GM23338 (cell line): ENCODE data around the gene PBX3. TPM values are rescaled to one million over a fixed set of nuclear protein-coding genes. Genes with fewer than 3 reads are reported as not detected.

Experiments used
- ATAC-seq: fragments of 200-7000 bp; cut with Tn5 transposase; 3 replicates; pipeline ENCODE4 v1.9.1; 2020
- DNase-seq: peaks from one replicate; pipeline ENCODE4 v3.0.0-alpha.2; 2015; ENCODE audit warnings: low spot score
- H2AFZ ChIP-seq: fragments of 200-600 bp; sonication (generic); 2 replicates; pipeline ENCODE4 v1.8.0; 2016; ENCODE audit warnings: antibody characterized with exemption, mild to moderate bottlenecking, moderate library complexity
- H3F3A ChIP-seq: fragments of 200-600 bp; sonication (generic); replicated peaks from 2 replicates; pipeline ENCODE4 v1.8.0; 2017; ENCODE audit warnings: antibody characterized with exemption, mixed run types, low read depth
- H3K27ac ChIP-seq: fragments of 200-600 bp; sonication (generic); 2 replicates; pipeline ENCODE4 v1.6.1; 2016; ENCODE audit warnings: low read depth
- H3K27me3 ChIP-seq: fragments of 200-600 bp; sonication (generic); 2 replicates; pipeline ENCODE4 v1.8.0; 2016; ENCODE audit warnings: mild to moderate bottlenecking, mixed run types, moderate library complexity; ENCODE audit not compliant: insufficient read depth
- H3K36me3 ChIP-seq: fragments of 200-600 bp; sonication (generic); 2 replicates; pipeline ENCODE4 v1.8.0; 2016; ENCODE audit warnings: mild to moderate bottlenecking; ENCODE audit not compliant: insufficient read depth
- H3K4me1 ChIP-seq: fragments of 200-600 bp; sonication (generic); 2 replicates; pipeline ENCODE4 v1.8.0; 2016; ENCODE audit warnings: mild to moderate bottlenecking, moderate library complexity; ENCODE audit not compliant: insufficient read depth
- H3K4me2 ChIP-seq: fragments of 200-600 bp; sonication (generic); 2 replicates; pipeline ENCODE4 v1.7.1; 2017; ENCODE audit warnings: mixed run types
- H3K4me3 ChIP-seq: fragments of 200-600 bp; sonication (generic); 2 replicates; pipeline ENCODE4 v1.6.1; 2016; ENCODE audit warnings: mixed run types
- H3K79me2 ChIP-seq: fragments of 200-600 bp; sonication (generic); replicated peaks from 2 replicates; pipeline ENCODE4 v1.8.0; 2017; ENCODE audit warnings: mild to moderate bottlenecking; ENCODE audit not compliant: insufficient read depth
- H3K9me2 ChIP-seq: fragments of 200-600 bp; sonication (generic); 2 replicates; pipeline ENCODE4 v1.8.0; 2017; ENCODE audit not compliant: insufficient read depth
- H4K20me1 ChIP-seq: fragments of 200-600 bp; sonication (generic); replicated peaks from 2 replicates; pipeline ENCODE4 v1.8.0; 2017; ENCODE audit warnings: mild to moderate bottlenecking; ENCODE audit not compliant: insufficient read depth
- H3K27ac Mint-ChIP-seq: 2 replicates; pipeline ENCODE4 v1.8.0; 2020; ENCODE audit warnings: inconsistent platforms, mild to moderate bottlenecking, moderate library complexity, mixed read lengths
- H3K27me3 Mint-ChIP-seq: 3 replicates; pipeline ENCODE4 v1.8.0; 2022; ENCODE audit warnings: low read depth, mild to moderate bottlenecking, moderate library complexity, mixed read lengths, inconsistent platforms; ENCODE audit not compliant: insufficient read depth, poor library complexity
- H3K36me3 Mint-ChIP-seq: 3 replicates; pipeline ENCODE4 v1.8.0; 2021; ENCODE audit warnings: low read depth, mild to moderate bottlenecking, inconsistent platforms, moderate library complexity, mixed read lengths
- H3K4me1 Mint-ChIP-seq: 3 replicates; pipeline ENCODE4 v1.8.0; 2020; ENCODE audit warnings: mild to moderate bottlenecking, inconsistent platforms, mixed read lengths
- H3K4me3 Mint-ChIP-seq: 3 replicates; pipeline ENCODE4 v1.8.0; 2021; ENCODE audit warnings: moderate library complexity, mild to moderate bottlenecking, inconsistent platforms, mixed read lengths
- H3K9me3 Mint-ChIP-seq: 3 replicates; pipeline ENCODE4 v1.8.0; 2020; ENCODE audit warnings: moderate library complexity, mild to moderate bottlenecking, inconsistent platforms, mixed read lengths
- CREB1 ChIP-seq: fragments of 250-450 bp; sonication (Bioruptor Pico); IDR thresholded peaks from 2 replicates; pipeline ENCODE4 v1.5.0; 2020; ENCODE audit warnings: low read depth, mild to moderate bottlenecking, moderate library complexity
- EZH2 ChIP-seq: fragments of 200-600 bp; sonication (generic); IDR thresholded peaks from one replicate; pipeline ENCODE4 v1.8.0; 2017; ENCODE audit warnings: antibody characterized with exemption, mild to moderate bottlenecking, low read depth; ENCODE audit not compliant: unreplicated experiment
- EZH2phosphoT487 ChIP-seq: fragments of 200-600 bp; sonication (generic); IDR thresholded peaks from one replicate; pipeline ENCODE4 v1.8.1; 2018; ENCODE audit warnings: antibody characterized with exemption; ENCODE audit not compliant: unreplicated experiment
- JUNB ChIP-seq: IDR thresholded peaks from one replicate; pipeline ENCODE4 v1.6.1; 2016; ENCODE audit warnings: antibody characterized with exemption; ENCODE audit not compliant: unreplicated experiment
- ZNF331 ChIP-seq: fragments of 250-450 bp; sonication (Bioruptor Pico); IDR thresholded peaks from 2 replicates; pipeline ENCODE4 v1.5.0; 2020; ENCODE audit warnings: low read depth, mild to moderate bottlenecking, moderate library complexity
- polyA plus RNA-seq: library from polyadenylated mRNA; unstranded; fragments of >200 nt; fragmentation: Nextera tagmentation; extraction: Ambion mirVana; gene quantifications from 2 replicates; pipeline ENCODE4 v1.2.1, GENCODE V29; 2016
- total RNA-seq: library from RNA; depleted of rRNA; stranded (reverse); fragments of >200 nt; shearing (Covaris generic); gene quantifications from 2 replicates; pipeline ENCODE4 v1.2.3, GENCODE V29; 2014
- TF ChIP-seq, protein P1 (sequence below): fragments of 250-450 bp; sonication (Bioruptor Pico); IDR thresholded peaks from 2 replicates; pipeline ENCODE4 v1.5.0; 2020; ENCODE audit warnings: mild to moderate bottlenecking, moderate library complexity
- TF ChIP-seq, protein P2 (sequence below), 2 experiments: fragments of 200-600 bp in 1 of 2; sonication (generic) in 1 of 2; conservative IDR thresholded peaks; 2 replicates each; pipeline versions ENCODE4 v1.5.1 to v1.6.1; 2016 to 2017; ENCODE audit warnings: antibody characterized with exemption in 2 of 2, low read depth in 2 of 2, mild to moderate bottlenecking in 2 of 2, moderate library complexity in 1 of 2

The PBX3 gene
- total and polyA plus RNA-seq, 2 experiments from 2014 or later: 28.9 to 50.5 TPM

GRCh38 chr9:125987420-125987819 is 240.2 kb downstream of the PBX3 start (continued):
- TF ChIP-seq, protein P1, sequence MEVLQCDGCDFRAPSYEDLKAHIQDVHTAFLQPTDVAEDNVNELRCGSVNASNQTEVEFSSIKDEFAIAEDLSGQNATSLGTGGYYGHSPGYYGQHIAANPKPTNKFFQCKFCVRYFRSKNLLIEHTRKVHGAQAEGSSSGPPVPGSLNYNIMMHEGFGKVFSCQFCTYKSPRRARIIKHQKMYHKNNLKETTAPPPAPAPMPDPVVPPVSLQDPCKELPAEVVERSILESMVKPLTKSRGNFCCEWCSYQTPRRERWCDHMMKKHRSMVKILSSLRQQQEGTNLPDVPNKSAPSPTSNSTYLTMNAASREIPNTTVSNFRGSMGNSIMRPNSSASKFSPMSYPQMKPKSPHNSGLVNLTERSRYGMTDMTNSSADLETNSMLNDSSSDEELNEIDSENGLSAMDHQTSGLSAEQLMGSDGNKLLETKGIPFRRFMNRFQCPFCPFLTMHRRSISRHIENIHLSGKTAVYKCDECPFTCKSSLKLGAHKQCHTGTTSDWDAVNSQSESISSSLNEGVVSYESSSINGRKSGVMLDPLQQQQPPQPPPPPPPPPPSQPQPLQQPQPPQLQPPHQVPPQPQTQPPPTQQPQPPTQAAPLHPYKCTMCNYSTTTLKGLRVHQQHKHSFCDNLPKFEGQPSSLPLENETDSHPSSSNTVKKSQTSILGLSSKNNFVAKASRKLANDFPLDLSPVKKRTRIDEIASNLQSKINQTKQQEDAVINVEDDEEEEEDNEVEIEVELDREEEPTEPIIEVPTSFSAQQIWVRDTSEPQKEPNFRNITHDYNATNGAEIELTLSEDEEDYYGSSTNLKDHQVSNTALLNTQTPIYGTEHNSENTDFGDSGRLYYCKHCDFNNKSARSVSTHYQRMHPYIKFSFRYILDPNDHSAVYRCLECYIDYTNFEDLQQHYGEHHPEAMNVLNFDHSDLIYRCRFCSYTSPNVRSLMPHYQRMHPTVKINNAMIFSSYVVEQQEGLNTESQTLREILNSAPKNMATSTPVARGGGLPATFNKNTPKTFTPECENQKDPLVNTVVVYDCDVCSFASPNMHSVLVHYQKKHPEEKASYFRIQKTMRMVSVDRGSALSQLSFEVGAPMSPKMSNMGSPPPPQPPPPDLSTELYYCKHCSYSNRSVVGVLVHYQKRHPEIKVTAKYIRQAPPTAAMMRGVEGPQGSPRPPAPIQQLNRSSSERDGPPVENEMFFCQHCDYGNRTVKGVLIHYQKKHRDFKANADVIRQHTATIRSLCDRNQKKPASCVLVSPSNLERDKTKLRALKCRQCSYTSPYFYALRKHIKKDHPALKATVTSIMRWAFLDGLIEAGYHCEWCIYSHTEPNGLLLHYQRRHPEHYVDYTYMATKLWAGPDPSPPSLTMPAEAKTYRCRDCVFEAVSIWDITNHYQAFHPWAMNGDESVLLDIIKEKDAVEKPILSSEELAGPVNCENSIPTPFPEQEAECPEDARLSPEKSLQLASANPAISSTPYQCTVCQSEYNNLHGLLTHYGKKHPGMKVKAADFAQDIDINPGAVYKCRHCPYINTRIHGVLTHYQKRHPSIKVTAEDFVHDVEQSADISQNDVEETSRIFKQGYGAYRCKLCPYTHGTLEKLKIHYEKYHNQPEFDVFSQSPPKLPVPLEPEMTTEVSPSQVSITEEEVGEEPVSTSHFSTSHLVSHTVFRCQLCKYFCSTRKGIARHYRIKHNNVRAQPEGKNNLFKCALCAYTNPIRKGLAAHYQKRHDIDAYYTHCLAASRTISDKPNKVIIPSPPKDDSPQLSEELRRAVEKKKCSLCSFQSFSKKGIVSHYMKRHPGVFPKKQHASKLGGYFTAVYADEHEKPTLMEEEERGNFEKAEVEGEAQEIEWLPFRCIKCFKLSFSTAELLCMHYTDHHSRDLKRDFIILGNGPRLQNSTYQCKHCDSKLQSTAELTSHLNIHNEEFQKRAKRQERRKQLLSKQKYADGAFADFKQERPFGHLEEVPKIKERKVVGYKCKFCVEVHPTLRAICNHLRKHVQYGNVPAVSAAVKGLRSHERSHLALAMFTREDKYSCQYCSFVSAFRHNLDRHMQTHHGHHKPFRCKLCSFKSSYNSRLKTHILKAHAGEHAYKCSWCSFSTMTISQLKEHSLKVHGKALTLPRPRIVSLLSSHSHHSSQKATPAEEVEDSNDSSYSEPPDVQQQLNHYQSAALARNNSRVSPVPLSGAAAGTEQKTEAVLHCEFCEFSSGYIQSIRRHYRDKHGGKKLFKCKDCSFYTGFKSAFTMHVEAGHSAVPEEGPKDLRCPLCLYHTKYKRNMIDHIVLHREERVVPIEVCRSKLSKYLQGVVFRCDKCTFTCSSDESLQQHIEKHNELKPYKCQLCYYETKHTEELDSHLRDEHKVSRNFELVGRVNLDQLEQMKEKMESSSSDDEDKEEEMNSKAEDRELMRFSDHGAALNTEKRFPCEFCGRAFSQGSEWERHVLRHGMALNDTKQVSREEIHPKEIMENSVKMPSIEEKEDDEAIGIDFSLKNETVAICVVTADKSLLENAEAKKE (CRISPR knock-in tag): no peak
- TF ChIP-seq JUNB (no peak), EZH2phosphoT487 (no peak), ZNF331 (CRISPR knock-in tag) (no peak), EZH2 (no peak), CREB1 (no peak)
- TF ChIP-seq, protein P2, sequence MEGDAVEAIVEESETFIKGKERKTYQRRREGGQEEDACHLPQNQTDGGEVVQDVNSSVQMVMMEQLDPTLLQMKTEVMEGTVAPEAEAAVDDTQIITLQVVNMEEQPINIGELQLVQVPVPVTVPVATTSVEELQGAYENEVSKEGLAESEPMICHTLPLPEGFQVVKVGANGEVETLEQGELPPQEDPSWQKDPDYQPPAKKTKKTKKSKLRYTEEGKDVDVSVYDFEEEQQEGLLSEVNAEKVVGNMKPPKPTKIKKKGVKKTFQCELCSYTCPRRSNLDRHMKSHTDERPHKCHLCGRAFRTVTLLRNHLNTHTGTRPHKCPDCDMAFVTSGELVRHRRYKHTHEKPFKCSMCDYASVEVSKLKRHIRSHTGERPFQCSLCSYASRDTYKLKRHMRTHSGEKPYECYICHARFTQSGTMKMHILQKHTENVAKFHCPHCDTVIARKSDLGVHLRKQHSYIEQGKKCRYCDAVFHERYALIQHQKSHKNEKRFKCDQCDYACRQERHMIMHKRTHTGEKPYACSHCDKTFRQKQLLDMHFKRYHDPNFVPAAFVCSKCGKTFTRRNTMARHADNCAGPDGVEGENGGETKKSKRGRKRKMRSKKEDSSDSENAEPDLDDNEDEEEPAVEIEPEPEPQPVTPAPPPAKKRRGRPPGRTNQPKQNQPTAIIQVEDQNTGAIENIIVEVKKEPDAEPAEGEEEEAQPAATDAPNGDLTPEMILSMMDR (conservative IDR thresholded peaks at IDR 0.05; ENCODE audit: low read depth in 2 of 2): no peak

GRCh38 chr9:125988479-125989050 is 241.4 kb downstream of the PBX3 start:
- no peaks in the 10 kb centered on the region for H3K9me3 Mint-ChIP-seq
- peaks cover 6% of the 10 kb centered on the region for H3K27me3 Mint-ChIP-seq
- ATAC-seq: no peak
- no peak overlapping the region for H3K4me3 Mint-ChIP-seq
- Histone ChIP-seq H3K27me3 (no peaks in the 10 kb centered on the region), H3K4me3 (no peak overlapping the region), H4K20me1 (no peaks in the 10 kb centered on the region), H3K79me2 (no peaks in the 10 kb centered on the region), H3K4me2 (no peak overlapping the region), H3K27ac (no peak overlapping the region), H3K9me2 (peaks cover 4% of the 10 kb centered on the region; the same call in 1 of the 2 replicates), H2AFZ (no peak overlapping the region), H3K36me3 (no peaks in the 10 kb centered on the region), H3F3A (no peaks in the 10 kb centered on the region), H3K4me1 (no peaks in the 10 kb centered on the region)
- H3K4me1 Mint-ChIP-seq: peaks cover 2% of the 10 kb centered on the region; the same call in 1 of the 3 replicates
- peak overlapping the region; percentile 72; the same call in 1 of the 2 replicates for H3K27ac Mint-ChIP-seq
- no peaks in the 10 kb centered on the region for H3K36me3 Mint-ChIP-seq
- DNase-seq: no peak
- TF ChIP-seq EZH2phosphoT487 (no peak), ZNF331 (CRISPR knock-in tag) (no peak)
- TF ChIP-seq, protein P2 (conservative IDR thresholded peaks at IDR 0.05; ENCODE audit: low read depth in 2 of 2): no peak
